GM23338 (cell line): ENCODE measurements around the gene NLRP1. TPM values are rescaled to one million over a fixed set of nuclear protein-coding genes. Genes with fewer than 3 reads are reported as not detected.

Experiments
- ATAC-seq: fragments of 200-7000 bp; cut with Tn5 transposase; 3 replicates; pipeline ENCODE4 v1.9.1; 2020
- DNase-seq: peaks from one replicate; pipeline ENCODE4 v3.0.0-alpha.2; 2015; ENCODE audit warnings: low spot score
- H2AFZ ChIP-seq: fragments of 200-600 bp; sonication (generic); 2 replicates; pipeline ENCODE4 v1.8.0; 2016; ENCODE audit warnings: antibody characterized with exemption, mild to moderate bottlenecking, moderate library complexity
- H3F3A ChIP-seq: fragments of 200-600 bp; sonication (generic); replicated peaks from 2 replicates; pipeline ENCODE4 v1.8.0; 2017; ENCODE audit warnings: antibody characterized with exemption, mixed run types, low read depth
- H3K27ac ChIP-seq: fragments of 200-600 bp; sonication (generic); 2 replicates; pipeline ENCODE4 v1.6.1; 2016; ENCODE audit warnings: low read depth
- H3K27me3 ChIP-seq: fragments of 200-600 bp; sonication (generic); 2 replicates; pipeline ENCODE4 v1.8.0; 2016; ENCODE audit warnings: mild to moderate bottlenecking, mixed run types, moderate library complexity; ENCODE audit not compliant: insufficient read depth
- H3K36me3 ChIP-seq: fragments of 200-600 bp; sonication (generic); 2 replicates; pipeline ENCODE4 v1.8.0; 2016; ENCODE audit warnings: mild to moderate bottlenecking; ENCODE audit not compliant: insufficient read depth
- H3K4me1 ChIP-seq: fragments of 200-600 bp; sonication (generic); 2 replicates; pipeline ENCODE4 v1.8.0; 2016; ENCODE audit warnings: mild to moderate bottlenecking, moderate library complexity; ENCODE audit not compliant: insufficient read depth
- H3K4me2 ChIP-seq: fragments of 200-600 bp; sonication (generic); 2 replicates; pipeline ENCODE4 v1.7.1; 2017; ENCODE audit warnings: mixed run types
- H3K4me3 ChIP-seq: fragments of 200-600 bp; sonication (generic); 2 replicates; pipeline ENCODE4 v1.6.1; 2016; ENCODE audit warnings: mixed run types
- H3K79me2 ChIP-seq: fragments of 200-600 bp; sonication (generic); replicated peaks from 2 replicates; pipeline ENCODE4 v1.8.0; 2017; ENCODE audit warnings: mild to moderate bottlenecking; ENCODE audit not compliant: insufficient read depth
- H3K9me2 ChIP-seq: fragments of 200-600 bp; sonication (generic); 2 replicates; pipeline ENCODE4 v1.8.0; 2017; ENCODE audit not compliant: insufficient read depth
- H4K20me1 ChIP-seq: fragments of 200-600 bp; sonication (generic); replicated peaks from 2 replicates; pipeline ENCODE4 v1.8.0; 2017; ENCODE audit warnings: mild to moderate bottlenecking; ENCODE audit not compliant: insufficient read depth
- H3K27ac Mint-ChIP-seq: 2 replicates; pipeline ENCODE4 v1.8.0; 2020; ENCODE audit warnings: inconsistent platforms, mild to moderate bottlenecking, moderate library complexity, mixed read lengths
- H3K27me3 Mint-ChIP-seq: 3 replicates; pipeline ENCODE4 v1.8.0; 2022; ENCODE audit warnings: low read depth, mild to moderate bottlenecking, moderate library complexity, mixed read lengths, inconsistent platforms; ENCODE audit not compliant: insufficient read depth, poor library complexity
- H3K36me3 Mint-ChIP-seq: 3 replicates; pipeline ENCODE4 v1.8.0; 2021; ENCODE audit warnings: low read depth, mild to moderate bottlenecking, inconsistent platforms, moderate library complexity, mixed read lengths
- H3K4me1 Mint-ChIP-seq: 3 replicates; pipeline ENCODE4 v1.8.0; 2020; ENCODE audit warnings: mild to moderate bottlenecking, inconsistent platforms, mixed read lengths
- H3K4me3 Mint-ChIP-seq: 3 replicates; pipeline ENCODE4 v1.8.0; 2021; ENCODE audit warnings: moderate library complexity, mild to moderate bottlenecking, inconsistent platforms, mixed read lengths
- H3K9me3 Mint-ChIP-seq: 3 replicates; pipeline ENCODE4 v1.8.0; 2020; ENCODE audit warnings: moderate library complexity, mild to moderate bottlenecking, inconsistent platforms, mixed read lengths
- EZH2 ChIP-seq: fragments of 200-600 bp; sonication (generic); IDR thresholded peaks from one replicate; pipeline ENCODE4 v1.8.0; 2017; ENCODE audit warnings: antibody characterized with exemption, mild to moderate bottlenecking, low read depth; ENCODE audit not compliant: unreplicated experiment
- EZH2phosphoT487 ChIP-seq: fragments of 200-600 bp; sonication (generic); IDR thresholded peaks from one replicate; pipeline ENCODE4 v1.8.1; 2018; ENCODE audit warnings: antibody characterized with exemption; ENCODE audit not compliant: unreplicated experiment
- JUNB ChIP-seq: IDR thresholded peaks from one replicate; pipeline ENCODE4 v1.6.1; 2016; ENCODE audit warnings: antibody characterized with exemption; ENCODE audit not compliant: unreplicated experiment
- POLR2AphosphoS5 ChIP-seq: IDR thresholded peaks from 2 replicates; pipeline ENCODE4 v1.6.1; 2016; ENCODE audit warnings: antibody characterized with exemption, low read depth
- REST ChIP-seq: IDR thresholded peaks from one replicate; pipeline ENCODE4 v1.6.1; 2018; ENCODE audit warnings: antibody characterized with exemption; ENCODE audit not compliant: unreplicated experiment
- ZNF462 ChIP-seq: fragments of 250-450 bp; sonication (Bioruptor Pico); IDR thresholded peaks from 2 replicates; pipeline ENCODE4 v1.5.0; 2020; ENCODE audit warnings: mild to moderate bottlenecking, moderate library complexity
- long read RNA-seq: library from polyadenylated mRNA; unstranded; transcript quantifications from one replicate; pipeline ENCODE4 v2.0.0, GENCODE V29; 2020; ENCODE audit not compliant: unreplicated experiment
- polyA plus RNA-seq: library from polyadenylated mRNA; unstranded; fragments of >200 nt; fragmentation: Nextera tagmentation; extraction: Ambion mirVana; gene quantifications from 2 replicates; pipeline ENCODE4 v1.2.1, GENCODE V29; 2016
- total RNA-seq: library from RNA; depleted of rRNA; stranded (reverse); fragments of >200 nt; shearing (Covaris generic); gene quantifications from 2 replicates; pipeline ENCODE4 v1.2.3, GENCODE V29; 2014; rRNA removed

The NLRP1 gene
- total RNA-seq (10.3 and 16.2 TPM in 2 replicates), polyA plus RNA-seq (7.6 and 8.9 TPM in 2 replicates)
- long read RNA-seq, result 0 reads

GRCh38 chr17:5584383-5585286 is at the start of gene NLRP1:
Gene NLRP1, minus strand, starts transcription at chr17:5584509. Its CDS starts 552 bp downstream, at chr17:5583957.
- H3K9me2 ChIP-seq, result no peaks in the 10 kb centered on the region
- ATAC-seq (peak; percentile 46), DNase-seq (peak; percentile 23)
- H2AFZ ChIP-seq, result peak within 1 kb of the TSS; percentile 78
- H3K79me2 ChIP-seq, result no peaks in the 10 kb centered on the region
- Mint-ChIP-seq H3K4me3 (no peak within 1 kb of the TSS), H3K9me3 (no peaks in the 10 kb centered on the region), H3K27me3 (peaks cover 2% of the 10 kb centered on the region), H3K36me3 (no peaks in the 10 kb centered on the region), H3K27ac (no peak within 1 kb of the TSS), H3K4me1 (peaks cover 6% of the 10 kb centered on the region)
- no peak within 1 kb of the TSS for H3K27ac ChIP-seq
- H3K4me2 ChIP-seq, result no peak within 1 kb of the TSS
- H3K4me3 ChIP-seq, result no peak within 1 kb of the TSS
- no peaks in the 10 kb centered on the region for H3K27me3 ChIP-seq
- TF ChIP-seq ZNF462 (CRISPR knock-in tag), result no peak
- TF ChIP-seq JUNB, result no peak
- no peaks in the 10 kb centered on the region for H3K36me3 ChIP-seq
- 0 out of 2 replicates have a peak, but pooled peaks cover 4% of the 10 kb centered on the region for H3K4me1 ChIP-seq
- no peaks in the 10 kb centered on the region for H4K20me1 ChIP-seq
- H3F3A ChIP-seq, result no peaks in the 10 kb centered on the region

DNA sequence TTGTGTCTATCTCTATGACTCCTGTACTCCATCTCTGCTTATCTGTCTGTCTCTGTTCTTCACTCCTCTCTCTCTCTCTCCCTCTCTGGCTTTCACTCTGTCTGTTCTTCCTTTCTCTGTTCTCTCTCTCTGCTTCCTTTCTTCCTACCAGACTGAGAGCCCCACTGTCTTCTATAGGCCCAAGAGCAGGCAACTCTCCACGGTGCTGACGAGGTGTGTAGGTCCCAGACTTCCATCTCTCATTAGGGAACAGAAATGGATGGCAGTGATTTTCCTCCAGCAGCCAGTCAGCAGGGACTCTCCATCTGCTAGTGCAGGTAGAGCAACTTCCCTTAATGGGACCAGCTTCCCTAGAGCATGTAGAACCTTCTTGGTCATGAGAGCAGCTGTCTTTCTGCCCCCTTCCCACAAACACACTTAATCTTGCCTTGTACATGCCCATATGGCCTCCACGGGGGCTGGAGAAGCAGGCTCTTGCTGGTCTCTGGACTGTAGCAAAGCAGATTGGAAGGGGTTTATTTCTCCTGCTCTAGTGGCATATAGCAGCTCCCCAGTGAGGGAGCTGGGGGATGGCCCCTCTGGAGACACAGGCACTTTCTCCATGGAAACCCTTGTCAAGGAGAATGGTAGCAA is 47.8 kb upstream of the NLRP1 start:
- no peak overlapping the region for H3K4me2 ChIP-seq
- H2AFZ ChIP-seq, result no peak overlapping the region
- no peaks in the 10 kb centered on the region for H3K4me1 ChIP-seq
- H3K79me2 ChIP-seq, result no peaks in the 10 kb centered on the region
- ATAC-seq, result peak; percentile 75
- H3K27me3 ChIP-seq, result no peaks in the 10 kb centered on the region
- Mint-ChIP-seq H3K9me3 (no peaks in the 10 kb centered on the region; the same call in 2 of the 3 replicates), H3K4me3 (no peak overlapping the region), H3K4me1 (no peaks in the 10 kb centered on the region), H3K36me3 (no peaks in the 10 kb centered on the region), H3K27ac (no peak overlapping the region), H3K27me3 (no peaks in the 10 kb centered on the region)
- no peaks in the 10 kb centered on the region for H4K20me1 ChIP-seq
- TF ChIP-seq REST, result peak; percentile 68
- no peak for TF ChIP-seq EZH2
- TF ChIP-seq EZH2phosphoT487, result no peak
- TF ChIP-seq POLR2AphosphoS5, result no peak
- H3K27ac ChIP-seq, result no peak overlapping the region
- H3F3A ChIP-seq, result no peaks in the 10 kb centered on the region
- H3K9me2 ChIP-seq, result no peaks in the 10 kb centered on the region
- no peak overlapping the region for H3K4me3 ChIP-seq
- H3K36me3 ChIP-seq, result no peaks in the 10 kb centered on the region
- peak; percentile 13 for DNase-seq
